HUES48 (cell line): Measurements from ENCODE around the gene NSRP1.
"Not testable (repeated sequence)": the region's sequence is repeated elsewhere in the genome, so short reads cannot be mapped to it uniquely, and the experiment has no call there.

ENCODE experiments used
- H3K27ac ChIP-seq: one replicate; pipeline ENCODE4 v1.7.0; 2013; ENCODE audit warnings: low read depth, low read length, inconsistent platforms
- H3K27me3 ChIP-seq: 2 replicates; pipeline ENCODE4 v1.6.1; 2013; ENCODE audit warnings: mild to moderate bottlenecking, low read length; ENCODE audit not compliant: control insufficient read depth, insufficient read depth
- H3K36me3 ChIP-seq: 2 replicates; pipeline ENCODE4 v1.6.1; 2013; ENCODE audit warnings: low read length; ENCODE audit not compliant: control insufficient read depth, insufficient read depth
- H3K4me1 ChIP-seq: 2 replicates; pipeline ENCODE4 v1.6.1; 2013; ENCODE audit warnings: mild to moderate bottlenecking, low read length; ENCODE audit not compliant: control insufficient read depth, insufficient read depth
- H3K4me3 ChIP-seq: 2 replicates; pipeline ENCODE4 v1.5.1; 2013; ENCODE audit warnings: mild to moderate bottlenecking, low read depth, low read length
- H3K9ac ChIP-seq: 2 replicates; pipeline ENCODE4 v1.6.1; 2013; ENCODE audit warnings: mild to moderate bottlenecking, low read depth, low read length, moderate library complexity
- H3K9me3 ChIP-seq: 2 replicates; pipeline ENCODE4 v1.6.1; 2013; ENCODE audit warnings: low read length; ENCODE audit not compliant: control insufficient read depth, insufficient read depth

The NSRP1 gene

DNA sequence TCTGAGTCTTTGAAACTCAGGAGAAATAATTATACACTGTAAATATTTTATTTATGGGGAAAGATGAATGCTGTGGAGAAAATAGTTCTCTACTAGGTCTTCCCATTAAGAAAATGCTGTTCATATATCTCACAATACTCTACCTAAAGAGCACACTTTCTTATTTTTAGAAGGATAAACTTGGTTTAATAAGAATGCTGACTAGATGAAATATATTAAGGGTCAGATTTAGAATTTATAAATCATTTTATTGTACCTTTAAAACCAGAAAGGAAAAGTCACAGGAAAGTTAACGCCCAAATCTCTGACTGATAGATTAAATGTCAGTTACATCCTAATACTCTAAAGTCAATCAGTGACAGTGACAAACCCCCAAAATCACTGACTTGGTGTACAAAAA lies 70.1 kb downstream of the NSRP1 start:
- Histone ChIP-seq H3K9me3 (no peaks in the 10 kb centered on the region), H3K9ac (no peak overlapping the region), H3K4me1 (no peaks in the 10 kb centered on the region), H3K4me3 (no peak overlapping the region), H3K36me3 (peaks cover 56% of the 10 kb centered on the region), H3K27me3 (no peaks in the 10 kb centered on the region), H3K27ac (no peak overlapping the region)

DNA sequence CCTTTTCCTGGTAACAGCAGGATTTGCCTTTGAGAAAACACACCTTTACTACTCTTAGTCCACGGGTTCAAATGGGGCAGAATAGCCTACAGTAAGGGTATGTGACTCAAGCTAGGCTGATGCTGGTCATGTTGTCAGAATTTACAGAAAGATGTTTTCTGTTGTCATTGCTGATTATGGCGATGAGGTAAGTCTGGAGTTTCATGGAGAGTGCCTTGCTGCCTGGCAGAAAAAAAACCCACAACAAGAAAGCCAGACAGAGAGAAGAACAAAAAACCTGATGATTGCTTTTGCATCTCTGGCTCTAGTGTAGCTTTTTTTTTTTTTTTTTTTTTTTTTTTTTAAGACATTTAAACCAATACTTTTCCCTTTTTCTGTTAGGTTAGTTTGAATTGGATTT lies 71.0 kb downstream of the NSRP1 start:
- H3K9me3 ChIP-seq, result no peaks in the 10 kb centered on the region
- H3K4me1 ChIP-seq, result no peaks in the 10 kb centered on the region
- H3K9ac ChIP-seq, result no peak overlapping the region
- no peak overlapping the region for H3K4me3 ChIP-seq
- H3K36me3 ChIP-seq, result peaks cover 48% of the 10 kb centered on the region
- H3K27ac ChIP-seq, result no peak overlapping the region
- no peaks in the 10 kb centered on the region for H3K27me3 ChIP-seq

- H3K36me3 ChIP-seq, result peaks cover 42% of the 10 kb centered on the region
- no peak overlapping the region for H3K4me3 ChIP-seq
- no peaks in the 10 kb centered on the region for H3K27me3 ChIP-seq
- no peak overlapping the region for H3K27ac ChIP-seq
- H3K4me1 ChIP-seq, result no peaks in the 10 kb centered on the region
- H3K9ac ChIP-seq, result no peak overlapping the region
- H3K9me3 ChIP-seq, result no peaks in the 10 kb centered on the region
Measured at GRCh38 chr17:30188211-30188939, 71.8 kb downstream of the NSRP1 start.

GRCh38 chr17:30191072-30191471 lies 74.5 kb downstream of the NSRP1 start:
- no peaks in the 10 kb centered on the region for H3K9me3 ChIP-seq
- no peak overlapping the region for H3K27ac ChIP-seq

GRCh38 chr17:30196504-30196903 lies 79.9 kb downstream of the NSRP1 start:
- no peaks in the 10 kb centered on the region for H3K4me1 ChIP-seq
- H3K27me3 ChIP-seq, result no peaks in the 10 kb centered on the region
- H3K4me3 ChIP-seq, result no peak overlapping the region
- H3K27ac ChIP-seq, result no peak overlapping the region
- H3K36me3 ChIP-seq, result no peaks in the 10 kb centered on the region
- H3K9ac ChIP-seq, result no peak overlapping the region
- no peaks in the 10 kb centered on the region for H3K9me3 ChIP-seq

More at GRCh38 chr17:30191072-30191471, 74.5 kb downstream of the NSRP1 start:
- Histone ChIP-seq H3K27me3 (no peaks in the 10 kb centered on the region), H3K36me3 (peaks cover 15% of the 10 kb centered on the region), H3K4me1 (no peaks in the 10 kb centered on the region), H3K9ac (no peak overlapping the region), H3K4me3 (no peak overlapping the region)

DNA sequence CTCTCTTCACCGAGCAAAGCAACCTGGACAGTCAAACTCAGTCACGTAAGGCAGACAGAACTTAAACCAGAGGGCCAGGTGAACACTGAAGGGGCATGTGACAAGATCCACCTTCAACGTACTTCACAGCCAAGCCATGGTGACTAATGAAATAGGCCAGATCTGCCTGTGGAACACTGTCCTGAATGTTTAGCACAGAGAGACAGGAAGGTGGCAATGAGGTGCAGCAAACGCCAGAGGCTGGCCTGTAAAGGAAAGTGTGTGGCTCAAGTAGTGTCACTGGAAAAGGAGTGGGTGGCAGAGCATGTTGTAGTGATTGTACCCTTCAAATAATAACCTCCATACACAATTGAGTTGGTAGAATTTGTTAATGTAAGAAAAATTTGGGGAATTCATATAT lies 80.8 kb downstream of the NSRP1 start:
- Histone ChIP-seq H3K9me3 (no peaks in the 10 kb centered on the region), H3K4me3 (no peak overlapping the region), H3K27me3 (no peaks in the 10 kb centered on the region), H3K9ac (no peak overlapping the region), H3K4me1 (no peaks in the 10 kb centered on the region), H3K36me3 (no peaks in the 10 kb centered on the region), H3K27ac (no peak overlapping the region)

DNA sequence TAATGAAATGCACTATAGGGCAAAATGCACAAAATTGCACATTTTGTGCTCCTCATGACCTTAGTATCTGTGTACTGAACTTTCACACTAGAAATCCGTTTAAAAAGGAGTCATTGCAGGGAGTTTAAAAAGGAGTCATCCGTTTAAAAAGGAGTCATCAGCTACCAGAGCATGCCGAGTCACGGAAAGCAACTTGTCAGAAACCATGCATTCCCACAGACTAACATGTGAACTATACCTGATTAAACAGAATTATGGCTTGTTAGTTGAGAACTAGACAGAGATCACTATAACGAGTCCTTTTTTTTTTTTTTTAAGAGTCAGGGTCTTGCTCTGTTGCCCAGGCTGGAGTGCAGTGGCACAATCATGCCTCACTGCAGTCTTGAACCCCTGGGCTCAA lies 83.0 kb downstream of the NSRP1 start:
- H3K27me3 ChIP-seq, result no peaks in the 10 kb centered on the region
- no peaks in the 10 kb centered on the region for H3K9me3 ChIP-seq
- H3K9ac ChIP-seq, result no peak overlapping the region
- no peaks in the 10 kb centered on the region for H3K36me3 ChIP-seq
- 0 out of 2 replicates have a peak, but pooled peaks cover 4% of the 10 kb centered on the region for H3K4me1 ChIP-seq
- H3K4me3 ChIP-seq, result no peak overlapping the region
- H3K27ac ChIP-seq, result no peak overlapping the region

- no peaks in the 10 kb centered on the region for H3K36me3 ChIP-seq
- 0 out of 2 replicates have a peak, but pooled peaks cover 4% of the 10 kb centered on the region for H3K4me1 ChIP-seq
- H3K9me3 ChIP-seq, result no peaks in the 10 kb centered on the region
- no peak overlapping the region for H3K27ac ChIP-seq
- no peaks in the 10 kb centered on the region for H3K27me3 ChIP-seq
- H3K9ac ChIP-seq, result no peak overlapping the region
- H3K4me3 ChIP-seq, result no peak overlapping the region
Measured at GRCh38 chr17:30200106-30200505, 83.5 kb downstream of the NSRP1 start.

DNA sequence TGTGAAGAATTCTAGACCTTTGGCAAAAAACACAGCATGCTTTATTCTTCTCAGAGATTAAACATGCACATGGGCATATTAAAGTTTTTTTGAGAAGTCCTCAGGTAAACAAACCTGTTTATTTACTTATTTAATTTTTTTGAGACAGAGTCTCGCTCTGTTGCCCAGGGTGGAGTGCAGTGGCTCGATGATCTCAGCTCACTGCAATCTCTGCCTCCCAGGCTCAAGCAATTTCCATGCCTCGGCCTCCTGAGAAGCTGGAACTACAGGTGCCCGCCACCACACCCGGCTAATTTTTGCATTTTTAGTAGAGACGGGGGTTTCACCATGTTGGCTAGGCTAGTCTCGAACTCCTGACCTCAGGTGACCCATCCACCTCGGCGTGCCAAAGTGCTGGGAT lies 84.0 kb downstream of the NSRP1 start:
- not testable (repeated sequence) for H3K9ac ChIP-seq, H3K27ac ChIP-seq, H3K4me3 ChIP-seq, H3K4me1 ChIP-seq, H3K36me3 ChIP-seq, H3K9me3 ChIP-seq, H3K27me3 ChIP-seq

DNA sequence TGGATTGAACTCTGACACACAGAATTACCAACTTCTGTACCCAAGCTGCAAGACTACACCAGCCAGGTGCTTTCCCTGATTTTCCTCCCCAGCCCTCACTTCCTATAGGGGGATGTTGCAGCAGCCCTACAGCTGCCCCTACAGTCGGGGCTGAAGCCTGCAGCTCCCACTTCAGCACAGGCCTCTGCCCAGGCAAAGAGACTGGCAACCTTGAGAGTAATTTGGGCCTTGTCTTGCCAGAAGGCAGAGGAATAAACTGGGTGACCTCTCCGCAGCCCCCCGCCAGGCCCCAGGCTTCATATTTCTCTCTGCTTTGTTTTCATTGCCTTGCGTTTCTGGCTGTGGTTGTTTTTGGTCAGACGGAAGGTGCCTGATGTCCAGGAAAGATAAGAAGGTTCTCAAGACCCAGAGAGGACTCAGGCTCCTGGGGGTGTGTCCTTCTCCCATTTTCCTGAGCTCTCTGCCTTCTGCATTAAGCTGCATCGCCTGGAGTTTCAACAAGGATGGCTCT lies 86.9 kb downstream of the NSRP1 start:
- Histone ChIP-seq H3K27ac (no peak overlapping the region), H3K9me3 (no peaks in the 10 kb centered on the region), H3K4me3 (no peak overlapping the region), H3K9ac (no peak overlapping the region), H3K27me3 (no peaks in the 10 kb centered on the region), H3K4me1 (0 out of 2 replicates have a peak, but pooled peaks cover 4% of the 10 kb centered on the region), H3K36me3 (no peaks in the 10 kb centered on the region)

DNA sequence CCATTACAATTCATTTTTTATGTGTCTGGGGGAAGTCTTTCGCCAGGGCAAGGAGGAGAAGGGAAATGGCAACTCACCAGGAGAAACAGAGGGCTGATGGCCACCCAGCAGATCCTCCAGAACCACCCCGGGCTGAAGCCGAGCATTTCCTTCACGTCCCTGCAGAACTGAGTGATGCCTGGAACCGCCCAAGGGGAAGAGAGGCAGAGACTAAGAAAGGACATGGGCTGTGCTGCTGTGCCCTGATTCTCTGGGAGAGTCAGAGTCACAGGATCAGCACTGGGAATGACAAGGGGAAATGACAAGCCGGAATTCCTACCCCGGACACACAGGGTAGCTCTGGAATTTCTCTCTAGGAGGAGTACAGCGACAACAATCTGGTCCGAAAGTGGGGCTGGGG lies 91.0 kb downstream of the NSRP1 start:
- H3K36me3 ChIP-seq, result no peaks in the 10 kb centered on the region
- H3K27ac ChIP-seq, result no peak overlapping the region
- no peaks in the 10 kb centered on the region for H3K9me3 ChIP-seq
- H3K4me1 ChIP-seq, result 0 out of 2 replicates have a peak, but pooled peaks cover 4% of the 10 kb centered on the region
- no peaks in the 10 kb centered on the region for H3K27me3 ChIP-seq
- H3K9ac ChIP-seq, result no peak overlapping the region
- no peak overlapping the region for H3K4me3 ChIP-seq
